ENCODE measurements around the gene SLC4A11.

Gene SLC4A11

GRCh38 chr20:3239026-3239866, at the start of gene SLC4A11:
Gene SLC4A11, minus strand, starts transcription at chr20:3239190. Its CDS starts 53 bp downstream, at chr20:3239137.
- DNase-seq (ENCODE audit: low read depth in 3 of 3), result peak in 1 of 3 experiments; percentile 31

DNA sequence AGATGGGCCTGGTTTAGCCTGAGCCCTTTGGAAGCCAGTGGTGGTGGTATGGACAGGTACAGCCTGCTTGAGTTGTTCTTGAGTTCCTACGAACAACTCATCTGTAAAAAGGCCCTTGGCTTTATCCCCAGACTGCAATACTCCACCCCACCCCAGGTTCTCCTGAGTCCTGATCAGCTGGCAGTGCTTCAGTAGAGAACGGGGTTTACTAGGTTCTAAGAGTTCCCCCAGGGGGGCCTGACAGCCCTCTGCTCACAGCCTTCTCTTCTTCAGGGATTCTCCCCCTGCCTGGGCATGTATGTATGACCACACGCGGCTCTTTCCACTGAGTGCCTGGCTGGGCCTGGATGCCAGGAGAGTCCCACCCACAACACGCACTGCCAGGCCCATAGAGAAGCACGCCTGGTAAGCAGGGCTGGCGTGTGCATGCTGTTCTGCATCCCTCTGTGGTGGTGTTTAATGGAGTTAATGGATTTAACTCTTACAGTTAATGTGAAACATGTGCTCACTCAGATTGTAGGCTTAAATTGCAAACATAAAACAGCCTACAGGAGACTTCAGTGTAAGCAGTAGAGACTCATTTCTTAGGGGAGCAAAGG, 44.3 kb upstream of the SLC4A11 start:
- DNase-seq (ENCODE audit: low read depth in 3 of 3), result no peak

GRCh38 chr20:3282271-3283221, 43.6 kb upstream of the SLC4A11 start:
- DNase-seq (ENCODE audit: low read depth in 3 of 3), result no peak

DNA sequence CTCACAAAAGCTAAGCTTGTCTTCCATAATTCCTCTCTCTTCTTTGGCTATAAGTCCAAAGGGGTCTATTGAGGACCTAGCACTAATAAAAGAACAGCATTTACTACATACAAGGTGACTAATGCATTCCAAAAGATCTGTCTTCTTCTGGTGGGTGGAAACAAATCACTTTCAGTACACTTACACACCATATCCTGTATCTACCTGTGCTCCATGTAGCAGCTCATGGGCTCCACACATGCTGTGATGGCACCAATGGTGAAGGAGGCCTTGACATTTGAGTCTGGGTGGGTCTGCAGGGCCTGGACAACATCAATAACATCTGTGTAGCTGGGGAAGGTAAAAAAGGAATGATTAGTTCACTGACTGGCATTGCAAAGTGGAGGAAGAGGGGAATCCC, 42.4 kb upstream of the SLC4A11 start:
- no peak for DNase-seq (ENCODE audit: low read depth in 3 of 3)

DNA sequence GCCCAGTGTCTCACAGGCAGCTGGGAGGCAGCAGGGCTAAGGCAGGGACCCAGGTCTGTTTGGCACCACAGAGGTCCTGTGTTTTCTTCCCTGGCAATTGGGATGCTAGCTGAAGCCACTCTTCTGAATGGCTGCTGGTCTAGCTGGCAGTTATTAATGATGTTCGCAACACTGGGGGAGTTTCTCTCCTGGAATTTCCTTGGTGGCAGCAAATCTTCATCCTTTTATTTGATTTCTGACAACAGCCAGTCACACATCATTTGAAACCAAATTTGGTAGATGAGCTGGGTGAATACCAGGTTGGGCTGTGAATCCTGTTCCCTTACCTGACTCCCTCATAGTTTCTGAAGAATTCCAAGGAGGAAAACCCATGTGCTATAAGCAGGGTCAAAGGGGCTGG, 40.8 kb upstream of the SLC4A11 start:
- DNase-seq (ENCODE audit: low read depth in 3 of 3), result no peak

GRCh38 chr20:3277686-3278465, 38.9 kb upstream of the SLC4A11 start:
- no peak for DNase-seq (ENCODE audit: low read depth in 3 of 3)

GRCh38 chr20:3276680-3277015, 37.7 kb upstream of the SLC4A11 start:
- DNase-seq (ENCODE audit: low read depth in 3 of 3), result no peak

- no peak for DNase-seq (ENCODE audit: low read depth in 3 of 3)
These were observed 37.1 kb upstream of the SLC4A11 start for GRCh38 chr20:3275966-3276679.

DNA sequence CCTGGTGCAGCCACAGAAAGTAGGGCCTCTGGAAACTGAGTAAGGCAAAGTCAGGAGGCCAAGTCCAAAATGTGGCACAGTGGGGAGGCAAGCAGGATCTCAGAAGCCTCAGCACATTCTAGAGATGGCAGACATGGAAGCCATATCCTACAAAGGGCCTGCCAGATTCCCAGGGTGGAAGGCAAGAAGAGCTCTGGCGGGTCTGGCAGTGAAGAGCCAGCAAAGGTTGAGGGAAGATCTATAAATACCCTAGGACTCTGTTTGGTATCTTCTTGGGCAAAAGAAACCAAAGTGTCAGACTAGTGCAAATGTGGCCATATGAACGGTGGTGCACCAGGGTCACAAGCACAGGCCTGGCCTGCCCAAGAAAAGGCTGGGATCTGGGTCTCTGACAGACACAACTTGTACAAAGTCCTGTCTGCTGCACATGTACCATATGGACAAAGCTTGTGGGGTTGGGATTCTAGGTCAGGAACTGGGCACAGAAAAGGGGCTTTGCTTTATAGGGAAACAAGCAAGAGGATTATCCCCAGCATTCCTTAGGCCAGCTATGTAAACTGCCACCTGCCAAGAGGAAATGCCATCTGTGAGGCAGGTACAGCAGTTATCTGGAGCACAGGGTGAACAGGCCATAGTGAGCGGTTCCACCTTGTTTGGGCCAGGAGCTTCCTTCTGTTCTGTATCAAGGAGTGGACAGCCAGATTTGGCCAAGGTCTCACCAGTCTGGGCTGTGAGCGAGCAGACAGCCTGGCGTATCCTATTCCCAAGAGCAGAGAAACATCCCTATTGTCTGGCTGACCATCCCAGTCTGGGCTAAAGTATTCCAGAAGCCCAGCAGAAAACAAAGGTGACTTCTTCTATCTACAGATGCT, 36.3 kb upstream of the SLC4A11 start:
- DNase-seq (ENCODE audit: low read depth in 3 of 3), result no peak

GRCh38 chr20:3273371-3273770, 34.4 kb upstream of the SLC4A11 start:
- DNase-seq (ENCODE audit: low read depth in 3 of 3), result no peak

DNA sequence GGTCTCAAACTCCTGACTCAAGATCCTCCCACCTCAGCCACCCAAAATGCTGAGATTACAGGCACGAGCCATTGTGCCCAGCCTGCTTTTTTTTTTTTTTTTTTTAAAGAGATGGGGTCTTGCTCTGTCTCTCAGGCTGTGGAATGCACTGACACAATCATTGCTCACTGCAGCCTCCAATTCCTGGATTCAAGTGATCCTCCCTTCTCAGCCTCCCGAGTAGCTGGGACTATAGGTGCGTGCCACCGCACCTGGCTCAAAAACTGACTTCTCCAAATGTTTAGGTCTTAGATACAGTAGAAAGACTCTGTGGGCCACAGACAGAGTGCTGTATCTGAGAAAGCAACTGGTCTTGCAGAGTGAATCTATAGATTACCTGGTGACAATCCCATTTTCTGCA, 31.1 kb upstream of the SLC4A11 start:
- DNase-seq (ENCODE audit: low read depth in 3 of 3), result no peak

- no peak for DNase-seq (ENCODE audit: low read depth in 3 of 3)
These were observed 23.6 kb upstream of the SLC4A11 start for GRCh38 chr20:3262566-3262965.

GRCh38 chr20:3258429-3258828, 19.4 kb upstream of the SLC4A11 start:
- no peak for DNase-seq (ENCODE audit: low read depth in 3 of 3)

GRCh38 chr20:3255728-3256127, 16.7 kb upstream of the SLC4A11 start:
- DNase-seq (ENCODE audit: low read depth in 3 of 3), result no peak

DNA sequence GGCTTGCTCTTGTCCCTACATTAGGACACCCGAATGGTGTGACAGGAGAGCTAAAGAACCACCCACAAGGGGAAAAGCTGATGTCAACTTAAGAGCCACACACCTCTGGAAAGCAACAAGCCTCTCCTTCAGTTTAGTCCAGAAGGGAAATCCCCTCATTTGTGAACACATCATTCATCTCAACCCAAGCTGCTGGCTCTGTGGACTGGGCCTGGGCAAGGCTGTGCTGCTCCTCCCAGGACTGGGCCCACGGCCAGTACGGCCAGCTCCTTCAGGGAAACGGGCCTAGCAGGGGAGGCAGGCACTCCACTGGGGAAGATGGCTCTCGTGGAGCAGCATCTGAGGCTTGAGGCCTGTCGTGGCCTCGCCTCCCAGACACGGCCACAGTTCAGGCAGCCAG, 12.8 kb upstream of the SLC4A11 start:
- no peak for DNase-seq (ENCODE audit: low read depth in 3 of 3)

GRCh38 chr20:3250091-3250504, 11.1 kb upstream of the SLC4A11 start:
- no peak for DNase-seq (ENCODE audit: low read depth in 3 of 3)

DNA sequence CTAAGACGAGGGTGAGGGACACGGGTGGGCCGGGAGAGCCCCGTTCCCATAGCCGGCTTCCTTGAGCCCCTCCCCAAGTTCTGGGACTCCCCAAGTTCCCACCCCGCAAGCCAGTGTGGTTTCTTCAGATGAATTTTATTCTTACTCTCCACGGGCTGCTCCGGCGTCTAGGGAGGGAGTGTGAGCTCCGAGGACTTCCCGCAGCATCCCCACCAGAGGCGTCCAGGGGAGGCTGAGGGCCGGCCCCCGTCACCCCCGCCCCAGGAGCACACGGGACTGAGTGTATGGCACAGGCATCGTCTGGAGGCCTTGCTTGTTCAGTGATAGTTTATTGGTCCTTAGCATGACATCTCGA, 10.0 kb upstream of the SLC4A11 start:
- no peak for DNase-seq (ENCODE audit: low read depth in 3 of 3)

GRCh38 chr20:3248167-3248992, 9.4 kb upstream of the SLC4A11 start:
- peak in 1 of 3 experiments; percentile 21 for DNase-seq (ENCODE audit: low read depth in 3 of 3)

- DNase-seq (ENCODE audit: low read depth in 3 of 3), result no peak
These were observed 8.6 kb upstream of the SLC4A11 start for GRCh38 chr20:3247638-3248037.
